Ascending aorta (tissue), 2 donors: ENCODE results near the gene EDA. TPM values are rescaled to one million over a fixed set of nuclear protein-coding genes. Genes with fewer than 3 reads are reported as not detected.
"Not testable (repeated sequence)": the region's sequence is repeated elsewhere in the genome, so short reads cannot be mapped to it uniquely, and the experiment has no call there.

Experiments used
- DNase-seq, 2 donors: peaks; one replicate each; pipeline ENCODE4 v3.0.0-alpha.2; 2019; ENCODE audit warnings: low spot score in 2 of 2
- H3K27ac ChIP-seq, 2 donors: fragments of 200-600 bp; sonication (generic); one replicate each; pipeline ENCODE4 v1.5.1; 2016 to 2017; ENCODE audit warnings: mild to moderate bottlenecking in 1 of 2
- H3K27me3 ChIP-seq: fragments of 200-600 bp; sonication (generic); one replicate; pipeline ENCODE4 v1.5.1; 2017
- H3K36me3 ChIP-seq, 2 donors: fragments of 200-600 bp; sonication (generic); one replicate each; pipeline ENCODE4 v1.5.1; 2016
- H3K4me1 ChIP-seq, 2 donors: fragments of 200-600 bp; sonication (generic); one replicate each; pipeline ENCODE4 v1.5.1; 2016 to 2017; ENCODE audit warnings: mild to moderate bottlenecking in 1 of 2
- H3K4me3 ChIP-seq, 2 donors: fragments of 200-600 bp; sonication (generic); one replicate each; pipeline ENCODE4 v1.5.1; 2016 to 2017; ENCODE audit warnings: mild to moderate bottlenecking in 1 of 2
- H3K9me3 ChIP-seq, 2 donors: fragments of 200-600 bp; sonication (generic); one replicate each; pipeline ENCODE4 v1.5.1; 2016
- intact Hi-C: fragments of 100-400 bp; cut with DNase I; formaldehyde crosslinking; loops from one replicate; pipeline ENCODE4 v1.15.1; 2023
- total RNA-seq: library from RNA; depleted of rRNA; stranded (reverse); fragments of >200 nt; gene quantifications from one replicate; pipeline ENCODE4 v1.1.0, GENCODE V29; 2016
- TF ChIP-seq, protein P1 (sequence below), 3 experiments: fragments of 200-600 bp in 2 of 3; fragments of 450-650 bp in 1 of 3; sonication (generic) in 2 of 3; IDR thresholded peaks; one replicate each; pipeline ENCODE4 v1.5.1; 2016 to 2019; ENCODE audit warnings: antibody characterized with exemption in 3 of 3, mild to moderate bottlenecking in 1 of 3, moderate library complexity in 1 of 3

EDA gene
- total RNA-seq, 1 donor from 2014 or later, result 1.7 TPM

DNA sequence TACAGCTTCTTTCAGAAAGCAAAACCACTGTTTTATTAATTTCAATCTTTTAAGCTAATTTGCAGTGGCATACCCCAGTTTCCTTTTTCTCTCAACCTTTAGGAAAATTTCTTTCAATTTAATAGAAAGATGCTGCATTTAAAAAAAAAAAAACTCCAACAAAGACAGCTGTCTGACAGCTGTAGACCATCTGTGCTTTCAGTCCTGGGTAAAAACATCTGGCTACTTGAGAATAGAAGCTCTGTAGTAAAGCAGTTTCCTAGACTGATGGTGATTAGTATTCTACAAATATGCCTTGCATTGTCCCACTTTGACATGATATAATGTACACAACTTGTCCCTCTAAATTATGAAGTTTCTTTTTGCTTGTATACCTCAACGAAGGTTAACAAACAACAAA, 197.8 kb downstream of the EDA start:
- Histone ChIP-seq H3K4me1 (no peaks in the 10 kb centered on the region), H3K27me3 (no peaks in the 10 kb centered on the region), H3K9me3 (peaks cover 0 to 16% of the 10 kb centered on the region in 2 donors), H3K4me3 (no peak overlapping the region), H3K27ac (no peak overlapping the region), H3K36me3 (no peaks in the 10 kb centered on the region)
- intact Hi-C loops, result no loop called here
- TF ChIP-seq, protein P1, sequence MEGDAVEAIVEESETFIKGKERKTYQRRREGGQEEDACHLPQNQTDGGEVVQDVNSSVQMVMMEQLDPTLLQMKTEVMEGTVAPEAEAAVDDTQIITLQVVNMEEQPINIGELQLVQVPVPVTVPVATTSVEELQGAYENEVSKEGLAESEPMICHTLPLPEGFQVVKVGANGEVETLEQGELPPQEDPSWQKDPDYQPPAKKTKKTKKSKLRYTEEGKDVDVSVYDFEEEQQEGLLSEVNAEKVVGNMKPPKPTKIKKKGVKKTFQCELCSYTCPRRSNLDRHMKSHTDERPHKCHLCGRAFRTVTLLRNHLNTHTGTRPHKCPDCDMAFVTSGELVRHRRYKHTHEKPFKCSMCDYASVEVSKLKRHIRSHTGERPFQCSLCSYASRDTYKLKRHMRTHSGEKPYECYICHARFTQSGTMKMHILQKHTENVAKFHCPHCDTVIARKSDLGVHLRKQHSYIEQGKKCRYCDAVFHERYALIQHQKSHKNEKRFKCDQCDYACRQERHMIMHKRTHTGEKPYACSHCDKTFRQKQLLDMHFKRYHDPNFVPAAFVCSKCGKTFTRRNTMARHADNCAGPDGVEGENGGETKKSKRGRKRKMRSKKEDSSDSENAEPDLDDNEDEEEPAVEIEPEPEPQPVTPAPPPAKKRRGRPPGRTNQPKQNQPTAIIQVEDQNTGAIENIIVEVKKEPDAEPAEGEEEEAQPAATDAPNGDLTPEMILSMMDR (IDR thresholded peaks at IDR 0.05), result no peak
- DNase-seq, result no peak

DNA sequence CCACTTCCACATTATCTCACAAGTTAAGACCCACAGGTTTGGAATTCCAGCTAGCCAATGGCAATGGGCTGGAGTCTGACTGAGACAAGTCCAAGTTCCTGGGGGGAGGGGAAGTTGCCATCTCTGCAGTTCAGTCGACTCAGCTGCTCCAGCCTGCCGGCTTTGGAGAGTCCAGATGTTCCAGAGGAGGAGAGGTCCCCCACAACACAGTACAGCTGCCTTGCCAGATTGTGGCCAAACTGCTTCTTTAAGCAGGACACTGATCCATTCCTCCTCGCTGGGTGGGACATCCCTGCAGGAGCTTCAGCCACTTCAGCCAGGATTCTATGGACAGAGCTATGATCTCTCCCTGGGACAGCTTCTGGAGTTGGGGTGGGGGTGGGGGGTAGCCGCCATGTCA, 199.2 kb downstream of the EDA start:
- H3K9me3 ChIP-seq, result peaks cover 0 to 23% of the 10 kb centered on the region in 2 donors
- no peaks in the 10 kb centered on the region for H3K36me3 ChIP-seq
- no peaks in the 10 kb centered on the region for H3K4me1 ChIP-seq
- TF ChIP-seq, protein P1 (IDR thresholded peaks at IDR 0.05), result no peak
- H3K27me3 ChIP-seq, result no peaks in the 10 kb centered on the region
- no peak for DNase-seq
- no peak overlapping the region for H3K4me3 ChIP-seq
- intact Hi-C loops, result no loop called here
- H3K27ac ChIP-seq, result no peak overlapping the region

DNA sequence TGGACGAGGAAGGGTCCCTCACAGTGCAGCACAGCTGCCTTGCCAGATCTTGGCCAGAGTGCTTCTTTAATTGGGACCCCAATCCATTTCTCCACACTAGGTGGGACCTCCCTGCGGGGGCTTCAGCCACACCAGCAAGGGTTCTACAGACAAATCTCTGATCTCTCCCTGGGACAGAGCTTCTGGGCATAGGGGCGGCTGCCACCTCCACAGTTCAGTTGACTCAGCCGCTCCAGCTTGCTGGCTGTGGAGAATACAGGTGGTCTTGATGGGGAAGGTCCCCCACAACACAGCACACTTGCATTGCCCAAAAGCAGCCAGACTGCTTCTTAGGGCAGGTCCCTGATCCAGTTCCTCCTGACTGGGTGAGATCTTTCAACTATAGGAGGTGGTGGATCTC, 199.6 kb downstream of the EDA start:
- Histone ChIP-seq H3K4me3 (no peak overlapping the region), H3K27me3 (no peaks in the 10 kb centered on the region)
- intact Hi-C loops, result no loop called here

DNA sequence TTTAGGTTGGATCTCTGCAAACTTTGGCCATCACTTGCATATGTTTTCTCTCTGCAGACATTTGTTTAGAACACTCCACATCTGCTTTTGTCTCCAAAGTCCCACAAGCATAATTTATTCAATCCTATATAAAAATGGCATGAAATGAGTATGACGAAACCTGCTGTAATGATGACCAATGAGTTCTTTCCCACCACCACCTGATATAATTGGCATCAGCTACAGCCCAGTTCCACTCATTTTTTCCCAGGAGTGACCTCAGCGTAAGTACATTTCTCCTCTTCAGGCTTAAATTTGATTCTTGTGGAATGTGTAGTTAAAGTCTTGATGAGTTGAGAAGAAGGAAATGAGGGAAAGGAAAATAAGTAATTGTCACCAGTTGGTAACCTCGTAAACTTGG, 228.7 kb downstream of the EDA start:
- no peak for DNase-seq
- Histone ChIP-seq H3K9me3 (no peaks in the 10 kb centered on the region), H3K36me3 (no peaks in the 10 kb centered on the region), H3K27me3 (no peaks in the 10 kb centered on the region), H3K4me3 (no peak overlapping the region), H3K27ac (no peak overlapping the region), H3K4me1 (no peaks in the 10 kb centered on the region)
- TF ChIP-seq, protein P1 (IDR thresholded peaks at IDR 0.05), result no peak
- intact Hi-C loops, result no loop called here

More for the DNA sequence above, 199.6 kb downstream of the EDA start:
- Histone ChIP-seq H3K4me1 (no peaks in the 10 kb centered on the region), H3K9me3 (peaks cover 0 to 27% of the 10 kb centered on the region in 2 donors), H3K36me3 (no peaks in the 10 kb centered on the region), H3K27ac (no peak overlapping the region)
- DNase-seq, result no peak
- TF ChIP-seq, protein P1 (IDR thresholded peaks at IDR 0.05), result no peak

DNA sequence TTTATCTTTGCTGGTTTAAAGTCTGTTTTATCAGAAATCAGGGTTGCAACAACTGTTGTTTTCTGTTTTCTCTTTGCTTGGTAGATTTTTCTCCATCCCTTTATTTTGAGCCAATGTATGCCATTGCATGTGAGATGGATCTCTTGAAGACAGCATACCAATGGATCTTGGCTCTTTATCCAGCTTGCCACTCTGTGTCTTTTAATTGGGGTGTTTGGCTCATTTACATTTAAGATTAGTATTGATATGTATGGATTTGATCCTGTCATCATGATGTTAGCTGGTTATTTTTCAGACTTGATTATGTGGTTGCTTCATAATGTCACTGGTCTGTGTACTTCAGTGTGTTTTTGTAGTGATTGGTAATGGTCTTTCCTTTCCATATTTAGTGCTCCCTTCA, 244.1 kb downstream of the EDA start:
- H3K36me3 ChIP-seq, H3K27ac ChIP-seq, H3K4me3 ChIP-seq, H3K27me3 ChIP-seq, H3K4me1 ChIP-seq, DNase-seq, intact Hi-C loops: not testable (repeated sequence)
- peaks cover 0 to 40% of the 10 kb centered on the region in 2 donors for H3K9me3 ChIP-seq

DNA sequence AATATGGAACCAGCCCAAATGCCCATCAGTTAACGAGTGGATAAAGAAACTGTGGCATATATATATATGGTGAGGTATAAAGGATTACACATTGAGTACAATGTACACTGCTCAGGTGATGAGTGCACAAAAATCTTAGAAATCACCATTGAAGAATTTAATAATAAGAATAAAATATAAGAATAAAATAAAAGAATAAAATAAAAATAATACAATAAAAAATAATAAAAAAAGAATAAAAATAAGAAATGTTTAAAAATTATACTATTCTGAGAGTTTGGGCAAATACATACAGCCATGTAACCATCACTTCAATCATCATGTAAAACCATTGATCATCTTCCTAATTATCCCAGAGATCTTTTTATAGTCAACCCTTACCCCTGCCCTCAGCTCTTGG, 260.3 kb downstream of the EDA start:
- Histone ChIP-seq H3K27me3 (no peaks in the 10 kb centered on the region), H3K4me3 (no peak overlapping the region), H3K4me1 (no peaks in the 10 kb centered on the region), H3K9me3 (peaks cover 8 to 42% of the 10 kb centered on the region in 2 donors), H3K27ac (no peak overlapping the region), H3K36me3 (no peaks in the 10 kb centered on the region)
- intact Hi-C loops, result no loop called here
- no peak for DNase-seq
- TF ChIP-seq, protein P1 (IDR thresholded peaks at IDR 0.05), result no peak
